OCI-LY1 (cell line): ENCODE data around the gene OR1Q1.

Experiments
- H2AFZ ChIP-seq: fragments of 200-600 bp; sonication (generic), shearing (Covaris generic); 2 replicates; pipeline ENCODE4 v1.6.0; 2014; ENCODE audit warnings: antibody characterized with exemption, mild to moderate bottlenecking, low read length
- H3F3A ChIP-seq: fragments of 200-600 bp; sonication (generic), shearing (Covaris generic); 2 replicates; pipeline ENCODE4 v1.6.0; 2014; ENCODE audit warnings: mild to moderate bottlenecking, antibody characterized with exemption, low read length, moderate library complexity; ENCODE audit not compliant: insufficient read depth
- H3K27ac ChIP-seq: fragments of 200-600 bp; sonication (generic); 2 replicates; pipeline ENCODE4 v1.5.1; 2014; ENCODE audit warnings: low read length, mixed run types, mild to moderate bottlenecking, low read depth; ENCODE audit not compliant: poor library complexity, severe bottlenecking
- H3K27me3 ChIP-seq: fragments of 200-600 bp; sonication (generic); 2 replicates; pipeline ENCODE4 v1.6.0; 2014; ENCODE audit warnings: antibody characterized with exemption, mild to moderate bottlenecking, low read length, moderate library complexity; ENCODE audit not compliant: insufficient read depth
- H3K36me3 ChIP-seq: fragments of 200-600 bp; sonication (generic); 2 replicates; pipeline ENCODE4 v1.6.1; 2014; ENCODE audit warnings: mild to moderate bottlenecking, antibody characterized with exemption, low read length, moderate library complexity, mixed read lengths; ENCODE audit not compliant: insufficient read depth
- H3K4me1 ChIP-seq: fragments of 200-600 bp; sonication (generic); 2 replicates; pipeline ENCODE4 v1.5.1; 2014; ENCODE audit warnings: mild to moderate bottlenecking, low read length, moderate library complexity; ENCODE audit not compliant: insufficient read depth, severe bottlenecking
- H3K4me2 ChIP-seq: fragments of 200-600 bp; sonication (generic), shearing (Covaris generic); 2 replicates; pipeline ENCODE4 v1.6.1; 2014; ENCODE audit warnings: low read length
- H3K4me3 ChIP-seq: fragments of 200-600 bp; sonication (generic); 2 replicates; pipeline ENCODE4 v1.5.1; 2014; ENCODE audit warnings: low read length, low read depth, mild to moderate bottlenecking, mixed read lengths; ENCODE audit not compliant: poor library complexity, severe bottlenecking
- H3K79me2 ChIP-seq: fragments of 200-600 bp; shearing (Covaris generic); 2 replicates; pipeline ENCODE4 v1.6.1; 2016; ENCODE audit warnings: mixed run types, low read length, mixed read lengths; ENCODE audit not compliant: insufficient read depth
- H3K9ac ChIP-seq: fragments of 200-600 bp; sonication (generic), shearing (Covaris generic); 2 replicates; pipeline ENCODE4 v1.6.1; 2014; ENCODE audit warnings: mild to moderate bottlenecking, low read length, mixed read lengths
- H3K9me2 ChIP-seq: fragments of 200-600 bp; sonication (generic), shearing (Covaris generic); 2 replicates; pipeline ENCODE4 v1.6.1; 2014; ENCODE audit warnings: low read depth, mild to moderate bottlenecking, low read length, mixed read lengths
- H3K9me3 ChIP-seq: fragments of 200-600 bp; shearing (Covaris generic); 2 replicates; pipeline ENCODE4 v1.6.1; 2014; ENCODE audit warnings: low read length, mixed read lengths
- H4K20me1 ChIP-seq: fragments of 200-600 bp; sonication (generic), shearing (Covaris generic); 2 replicates; pipeline ENCODE4 v1.6.0; 2016; ENCODE audit warnings: mild to moderate bottlenecking, low read length; ENCODE audit not compliant: insufficient read depth
- CTCF ChIP-seq: fragments of 200-600 bp; sonication (generic), shearing (Covaris generic); IDR thresholded peaks from 2 replicates; pipeline ENCODE4 v1.5.1; 2017; ENCODE audit warnings: mild to moderate bottlenecking, antibody characterized with exemption, low read length, moderate library complexity, mixed read lengths
- EZH2 ChIP-seq: fragments of 200-600 bp; sonication (generic), shearing (Covaris generic); IDR thresholded peaks from 2 replicates; pipeline ENCODE4 v1.8.0; 2017; ENCODE audit warnings: borderline replicate concordance, mixed run types, mild to moderate bottlenecking, antibody characterized with exemption, low read length, moderate library complexity, mixed read lengths

The OR1Q1 gene

GRCh38 chr9:122661416-122661815 is 46.9 kb downstream of the OR1Q1 start, which contains the start of gene OR1L1:
Gene OR1L1, plus strand, starts transcription at chr9:122661716. Its CDS starts 0 bp downstream, at chr9:122661716.
- TF ChIP-seq EZH2 (no peak), CTCF (no peak)
- no peaks in the 10 kb centered on the region for H4K20me1 ChIP-seq
- H3K9ac ChIP-seq: no peak within 1 kb of the TSS
- H3K79me2 ChIP-seq: no peaks in the 10 kb centered on the region
- H3K4me3 ChIP-seq: no peak within 1 kb of the TSS
- H3K27me3 ChIP-seq: no peaks in the 10 kb centered on the region
- no peak within 1 kb of the TSS for H2AFZ ChIP-seq
- no peaks in the 10 kb centered on the region for H3F3A ChIP-seq
- no peaks in the 10 kb centered on the region for H3K36me3 ChIP-seq
- no peak within 1 kb of the TSS for H3K27ac ChIP-seq
- no peaks in the 10 kb centered on the region for H3K9me3 ChIP-seq
- H3K9me2 ChIP-seq: no peaks in the 10 kb centered on the region
- no peaks in the 10 kb centered on the region for H3K4me1 ChIP-seq
- no peak within 1 kb of the TSS for H3K4me2 ChIP-seq
